Activated CD4-positive, alpha-beta T cell treated with anti-CD3 and anti-CD28 coated beads for 24 hours (primary cell): ENCODE results near the gene SIDT2.
"Not testable (repeated sequence)": the region's sequence is repeated elsewhere in the genome, so short reads cannot be mapped to it uniquely, and the experiment has no call there.

ENCODE experiments used
- DNase-seq, 2 donors: peaks; one replicate each; pipeline ENCODE4 v3.0.0-alpha.2; 2020; ENCODE audit warnings: low read depth in 2 of 2

The SIDT2 gene

DNA sequence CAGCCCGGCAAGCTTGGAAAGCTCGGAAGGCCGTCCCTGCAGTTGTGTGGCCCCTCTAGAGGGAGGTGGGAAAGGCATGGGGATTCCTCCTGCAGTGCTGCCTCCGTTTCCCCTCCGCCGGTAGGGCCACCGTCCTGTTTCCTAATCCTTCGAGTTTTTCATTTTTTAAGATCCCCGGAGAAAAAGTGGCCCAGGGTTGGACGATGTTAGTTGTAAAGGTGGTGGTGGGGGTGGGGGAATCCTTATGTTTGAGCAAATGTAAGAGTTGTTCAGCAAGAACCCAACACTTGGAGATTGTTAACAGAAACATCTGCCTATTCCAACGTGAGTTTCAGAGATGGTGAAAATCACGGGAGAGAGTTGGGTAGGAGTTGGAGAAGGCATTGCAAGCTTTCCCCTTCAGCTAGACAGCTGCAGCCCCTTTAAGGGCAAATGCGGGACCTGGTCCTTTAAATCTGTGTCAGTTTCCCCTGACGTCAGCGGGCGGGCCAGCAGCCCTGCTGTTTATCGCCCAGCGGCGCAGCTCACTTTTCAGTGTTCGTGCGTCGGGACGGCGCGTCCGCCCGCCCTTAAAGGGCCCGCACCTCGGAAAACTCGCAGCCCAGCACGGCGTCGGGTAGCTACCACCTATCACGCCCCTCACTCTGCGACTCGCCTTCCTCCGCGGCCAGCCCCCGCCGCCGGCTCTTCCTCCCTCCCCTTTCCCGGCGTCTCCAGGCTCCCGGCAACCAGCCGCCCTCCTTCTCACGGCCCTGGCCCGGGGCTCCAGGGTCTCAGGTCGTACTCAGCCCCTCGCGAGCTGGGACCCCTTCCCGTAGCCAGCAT lies at the start of gene SIDT2:
Gene SIDT2, plus strand, starts transcription at position 534 of the 825 bp plus-strand sequence. CDS start 521 bp downstream, outside the sequence.
- DNase-seq = peak; percentile 75 to 85

DNA sequence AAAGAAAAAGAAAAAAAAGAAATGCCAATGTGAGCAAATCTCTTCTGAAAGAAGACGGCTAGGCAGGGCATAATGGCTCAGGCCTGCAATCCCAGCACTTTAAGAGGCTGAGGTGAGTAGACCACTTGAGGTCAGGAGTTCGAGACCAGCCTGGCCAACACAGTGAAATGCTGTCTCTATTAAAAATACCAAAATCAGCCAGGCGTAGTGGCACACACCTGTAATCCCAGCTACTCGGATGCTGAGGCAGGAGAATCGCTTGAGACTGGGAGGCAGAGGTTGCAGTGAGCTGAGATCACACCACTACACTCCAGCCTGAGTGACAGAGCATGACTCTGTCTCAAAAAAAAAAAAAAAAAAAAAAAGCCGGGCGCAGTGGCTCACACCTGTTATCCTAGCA lies 48.1 kb upstream of the SIDT2 start:
- not testable (repeated sequence) for DNase-seq

DNA sequence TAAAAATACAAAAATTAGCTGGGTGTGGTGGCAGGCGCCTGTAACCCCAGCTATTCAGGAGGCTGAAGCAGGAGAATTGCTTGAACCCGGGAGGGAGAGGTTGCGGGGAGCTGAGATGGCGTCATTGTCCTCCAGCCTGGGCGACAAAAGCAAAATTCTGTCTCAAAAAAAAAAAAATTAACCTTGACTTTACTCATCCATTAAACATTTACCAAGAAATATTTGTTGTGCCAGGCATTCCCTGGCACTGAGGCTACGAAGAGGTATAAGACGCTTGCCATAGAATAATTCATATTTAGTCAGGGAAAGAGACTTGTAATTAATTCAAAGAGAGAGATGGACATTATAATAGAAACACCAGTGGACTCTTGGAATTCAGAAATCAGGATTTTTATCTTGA lies 47.7 kb upstream of the SIDT2 start:
- no peak for DNase-seq

DNA sequence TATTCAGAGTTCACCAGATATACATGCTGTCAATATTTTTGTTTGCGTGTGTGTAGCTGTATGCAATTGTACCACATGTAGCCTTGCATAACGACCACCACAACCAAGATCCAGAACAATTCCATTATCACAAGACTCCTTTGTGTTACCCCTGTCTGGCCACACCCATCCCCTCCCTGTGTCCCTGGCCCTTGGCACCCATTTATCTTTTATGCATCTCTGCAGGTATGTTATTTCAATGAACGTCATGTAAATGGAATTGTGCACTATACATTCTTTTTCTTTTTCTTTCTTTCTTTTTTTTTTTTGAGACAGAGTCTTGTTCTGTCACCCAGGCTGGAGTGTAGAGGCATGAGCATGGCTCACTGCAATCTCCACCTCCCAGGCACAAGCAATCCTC lies 44.1 kb upstream of the SIDT2 start:
- no peak for DNase-seq

DNA sequence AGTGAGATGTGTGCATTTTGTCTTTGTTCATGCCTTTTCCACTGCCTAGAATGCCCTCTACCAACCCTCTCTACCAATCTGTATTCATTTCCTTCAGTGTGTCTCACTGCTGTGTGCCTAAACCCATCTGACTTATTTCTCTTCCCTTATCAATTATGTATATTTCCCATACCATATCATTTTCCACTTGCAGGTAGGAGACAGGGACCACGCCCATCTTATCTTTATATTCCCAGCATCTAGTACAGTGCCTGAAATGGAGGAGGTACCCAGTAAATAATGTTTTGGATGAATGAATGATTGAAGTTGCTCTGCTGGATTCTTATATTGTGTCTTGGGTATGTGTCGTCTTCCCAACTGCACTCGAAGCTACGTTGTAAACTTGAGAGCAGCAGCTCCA lies 43.6 kb upstream of the SIDT2 start:
- DNase-seq = not testable (repeated sequence)

DNA sequence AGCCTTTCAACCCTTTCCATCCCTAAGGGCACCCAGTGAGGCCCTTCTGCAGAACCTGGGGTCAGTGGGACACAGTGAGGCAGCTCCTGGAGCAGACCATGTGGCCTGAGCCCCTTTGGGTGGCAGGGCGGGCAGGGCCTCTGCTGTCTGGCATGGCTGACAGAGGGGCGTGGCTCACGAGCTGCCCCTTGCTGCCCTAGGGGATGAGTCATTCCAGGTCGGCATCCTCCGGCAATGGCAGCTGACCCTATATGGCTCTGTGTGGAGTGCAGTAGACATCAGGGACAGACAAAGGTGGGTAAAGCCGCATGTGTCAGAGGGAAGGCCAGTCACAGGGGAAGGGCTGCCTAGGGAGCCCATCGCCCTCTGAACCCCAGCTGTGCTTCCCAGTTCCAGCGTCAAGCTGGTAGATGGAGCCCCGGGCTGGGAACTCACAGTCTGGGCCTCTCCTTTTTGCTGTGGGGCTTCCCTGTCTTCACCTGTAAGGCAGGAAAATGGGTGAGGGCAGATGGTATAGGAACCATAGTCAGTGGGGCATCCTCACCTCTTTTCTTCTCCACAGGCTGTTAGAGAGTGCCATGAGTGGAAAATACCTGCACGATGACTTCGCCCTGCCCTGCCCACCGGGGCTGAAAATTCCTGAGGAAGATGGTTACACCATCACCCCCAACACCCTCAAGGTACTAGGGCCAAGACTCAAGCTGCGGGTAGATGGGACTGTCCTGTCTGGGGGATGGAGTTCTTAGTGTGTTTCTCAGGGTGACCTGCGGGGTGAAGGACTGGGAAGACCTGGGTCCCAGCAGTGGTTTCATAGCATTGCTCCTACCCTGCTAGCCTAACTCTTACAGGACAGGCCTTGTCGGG lies 41.1 kb upstream of the SIDT2 start:
- not testable (repeated sequence) for DNase-seq

DNA sequence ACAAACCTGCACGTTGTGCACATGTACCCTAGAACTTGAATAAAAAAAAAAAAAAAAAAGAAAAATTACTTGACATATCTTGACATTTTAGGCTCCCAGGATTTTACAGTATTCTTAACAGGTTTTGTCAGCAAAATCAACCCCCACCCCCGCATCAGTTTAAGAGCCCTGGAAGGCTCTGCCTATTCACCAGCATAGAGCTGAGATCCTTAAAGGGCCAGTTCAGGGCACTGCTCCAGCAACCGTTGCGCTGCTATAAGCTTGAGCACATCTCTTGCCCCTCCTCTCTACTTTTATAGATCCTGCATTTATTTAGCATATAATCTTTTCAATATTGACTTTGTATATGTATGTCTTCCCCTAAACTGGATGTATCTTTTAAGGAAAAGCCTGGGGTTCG lies 35.2 kb upstream of the SIDT2 start:
- peak in 1 of 2 donors; percentile 14 for DNase-seq

DNA sequence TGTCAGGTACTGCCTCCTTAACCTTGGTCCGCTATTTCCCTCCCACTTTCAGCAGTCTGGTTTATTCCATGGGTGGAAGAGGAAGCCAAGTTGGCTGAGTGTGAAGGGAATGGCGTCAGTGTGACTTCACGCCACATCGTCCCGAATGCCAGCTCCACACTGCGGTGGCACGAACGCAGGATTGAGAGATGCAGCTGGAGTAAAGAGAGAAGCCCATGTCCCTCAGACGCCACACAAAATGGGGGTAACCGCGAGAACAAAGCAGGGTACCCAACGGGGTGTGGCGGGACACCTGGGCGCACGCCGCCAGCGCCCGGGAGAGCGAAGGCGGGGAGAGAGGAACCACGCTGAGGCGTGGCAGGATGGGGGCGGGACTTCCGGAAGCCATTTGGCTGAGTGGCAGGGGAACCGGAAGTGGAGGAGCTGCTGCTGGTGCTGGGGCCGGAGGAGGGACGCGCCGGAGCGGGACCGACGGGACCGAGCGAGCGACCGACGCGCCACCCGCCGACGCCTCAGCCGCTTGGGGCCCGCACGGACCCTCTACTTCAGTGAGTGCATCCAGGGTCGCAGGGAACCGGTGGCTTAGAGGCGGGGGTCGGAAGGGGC lies 34.6 kb upstream of the SIDT2 start, which contains the start of gene PAFAH1B2:
Gene PAFAH1B2, plus strand, starts transcription at position 417 of the 606 bp plus-strand sequence. CDS start 8,161 bp downstream, outside the sequence.
- DNase-seq = peak; percentile 96

DNA sequence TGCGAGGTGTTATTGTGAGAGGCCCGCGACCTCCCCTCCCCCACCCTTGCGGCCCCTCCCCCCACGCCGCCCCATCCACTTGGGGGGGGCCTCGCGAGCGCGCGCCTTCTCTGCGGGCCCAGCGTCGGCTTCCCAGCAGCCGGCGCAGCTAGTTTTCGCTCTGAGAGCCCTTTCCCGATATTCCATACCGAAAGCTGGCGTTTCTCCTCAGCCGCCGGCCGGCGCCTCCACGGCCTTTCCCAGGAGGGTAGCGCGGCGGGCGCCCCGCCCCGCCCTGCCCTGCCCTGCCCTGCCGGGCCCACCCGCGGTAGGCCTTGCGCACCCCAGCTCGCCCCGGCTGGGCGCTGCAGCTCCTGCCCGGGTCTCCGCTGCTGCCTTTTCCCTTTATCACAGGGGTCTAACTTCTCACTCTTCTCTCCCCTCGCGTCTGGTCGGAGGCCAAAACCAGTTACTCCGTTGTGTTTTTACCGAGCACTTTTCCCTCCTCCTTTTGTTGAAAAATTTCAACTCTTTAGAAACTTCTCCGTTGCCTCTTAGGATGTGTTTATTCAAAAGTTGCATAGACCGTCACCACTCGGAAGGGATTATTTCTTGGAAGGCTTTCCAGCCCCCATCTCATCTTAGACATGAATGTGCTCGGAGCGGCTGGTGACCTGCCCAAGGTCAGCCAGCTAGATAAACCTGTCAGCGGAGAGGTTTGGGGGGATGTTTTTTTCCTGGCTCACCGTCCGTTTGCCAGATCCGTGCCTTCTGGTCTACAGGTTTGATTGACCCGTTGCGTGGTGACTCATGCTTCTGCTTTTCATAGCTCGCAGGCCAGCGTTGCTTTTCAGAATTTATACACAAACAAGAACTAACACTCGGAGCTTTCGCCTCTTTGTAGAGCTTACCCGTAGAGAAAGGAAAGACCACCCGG lies 33.8 kb upstream of the SIDT2 start:
- peak in 1 of 2 donors; percentile 4 for DNase-seq

DNA sequence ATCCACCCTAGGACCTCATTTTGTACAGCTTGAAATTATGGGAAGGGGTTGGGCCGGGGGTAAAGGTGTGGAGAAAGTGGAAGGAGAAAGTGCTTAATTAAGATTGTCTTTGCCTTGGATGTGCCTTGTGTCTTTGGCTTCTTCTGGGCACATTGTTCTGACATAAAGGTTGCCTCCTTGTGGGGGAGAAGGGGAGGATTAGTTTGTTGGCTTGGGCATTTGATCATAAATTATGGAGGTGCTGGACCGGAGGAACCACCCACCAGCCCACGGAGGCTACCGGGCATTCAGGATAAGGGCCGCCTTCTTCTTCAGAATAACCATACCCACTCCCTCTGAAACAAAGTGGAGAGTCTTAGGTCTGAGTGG lies 33.2 kb upstream of the SIDT2 start:
- DNase-seq = no peak

DNA sequence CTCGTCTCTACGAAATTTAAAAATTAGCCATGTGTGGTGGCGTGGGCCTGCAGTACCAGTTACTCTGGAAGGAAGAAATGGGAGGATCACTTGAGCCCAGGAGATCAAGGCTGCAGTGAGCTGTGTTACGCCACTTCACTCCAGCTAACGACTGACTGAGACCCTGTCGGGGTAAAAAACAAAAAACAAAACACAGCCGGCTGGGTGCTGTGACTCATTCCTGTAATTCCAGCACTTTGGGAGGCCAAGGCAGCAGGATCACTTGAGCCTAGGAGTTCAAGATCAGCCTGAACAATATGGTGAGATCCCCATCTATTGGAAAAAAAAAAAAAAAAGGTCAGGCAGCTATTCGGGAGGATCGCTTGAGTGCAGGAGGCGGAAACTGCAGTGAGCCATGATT lies 32.0 kb upstream of the SIDT2 start:
- no peak for DNase-seq

DNA sequence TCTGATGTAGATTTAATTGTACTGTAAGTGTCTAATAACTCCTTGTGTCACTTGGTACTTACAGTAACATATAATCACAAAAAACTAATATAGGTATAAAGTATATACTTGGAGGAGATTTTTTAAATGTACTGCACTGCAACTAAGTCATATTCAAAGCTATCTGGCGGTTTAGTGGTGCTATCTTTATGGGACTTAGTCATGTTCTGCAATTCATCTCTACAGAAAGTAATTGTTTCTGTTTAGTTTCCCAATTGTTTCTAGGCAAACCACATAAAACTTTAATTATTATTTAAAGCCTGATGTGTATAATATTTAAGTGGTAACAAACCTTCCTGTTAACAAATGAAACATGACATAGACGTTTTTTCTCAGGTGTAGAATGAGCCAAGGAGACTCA lies 26.5 kb upstream of the SIDT2 start:
- no peak for DNase-seq

DNA sequence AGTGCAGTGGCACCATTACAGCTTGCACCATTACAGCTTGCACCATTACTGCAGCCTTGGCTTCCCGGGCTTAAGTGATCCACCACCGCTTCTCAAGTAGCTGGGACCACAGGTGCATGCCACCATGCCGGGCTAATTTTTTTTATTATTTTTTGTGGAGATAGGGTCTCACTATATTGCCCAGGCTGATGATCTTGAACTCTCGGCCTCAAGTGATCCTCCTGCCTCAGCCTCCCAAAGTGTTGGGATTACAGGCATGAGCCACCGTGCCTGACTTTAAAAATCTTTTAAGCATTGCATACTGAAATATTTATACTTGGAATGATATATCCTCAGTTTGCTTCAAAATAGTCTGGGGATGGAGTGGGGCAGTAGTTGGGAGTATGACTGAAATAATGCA lies 24.1 kb upstream of the SIDT2 start:
- DNase-seq = no peak

DNA sequence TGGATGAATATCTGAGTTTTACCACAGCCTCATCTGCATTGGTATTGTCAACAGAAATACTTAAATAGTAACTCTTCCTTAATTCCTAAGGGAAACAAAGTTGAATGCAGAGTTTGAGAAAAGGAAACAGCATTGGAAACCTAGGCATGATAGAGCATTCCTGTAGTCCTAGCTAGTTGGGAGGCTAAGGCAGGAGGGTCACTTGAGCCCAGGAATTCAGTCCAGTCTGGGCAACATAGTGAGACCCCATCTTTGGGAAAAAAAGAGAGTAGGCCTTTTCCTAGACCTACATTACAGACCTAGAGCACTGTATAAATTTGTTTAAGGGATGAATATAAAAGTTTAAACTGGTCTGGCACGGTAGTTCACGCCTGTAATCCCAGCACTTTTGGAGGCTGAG lies 21.0 kb upstream of the SIDT2 start:
- no peak for DNase-seq

DNA sequence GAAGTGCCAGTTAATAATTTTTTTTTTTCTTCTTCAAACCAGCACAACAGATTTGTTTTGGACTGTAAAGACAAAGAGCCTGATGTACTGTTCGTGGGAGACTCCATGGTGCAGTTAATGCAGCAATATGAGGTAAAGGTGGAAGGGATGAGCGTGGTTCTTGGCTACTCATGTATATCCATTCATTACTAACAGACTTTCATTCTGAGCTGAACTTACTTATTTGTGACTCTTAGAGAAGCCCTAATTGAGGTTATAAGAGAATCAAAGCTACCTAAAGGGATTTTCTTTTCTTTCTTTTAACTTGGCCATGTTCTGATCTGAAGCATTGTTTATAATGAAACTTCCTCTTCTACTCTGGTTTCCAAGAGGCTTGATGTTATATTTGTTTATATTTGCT lies 18.7 kb upstream of the SIDT2 start:
- no peak for DNase-seq

DNA sequence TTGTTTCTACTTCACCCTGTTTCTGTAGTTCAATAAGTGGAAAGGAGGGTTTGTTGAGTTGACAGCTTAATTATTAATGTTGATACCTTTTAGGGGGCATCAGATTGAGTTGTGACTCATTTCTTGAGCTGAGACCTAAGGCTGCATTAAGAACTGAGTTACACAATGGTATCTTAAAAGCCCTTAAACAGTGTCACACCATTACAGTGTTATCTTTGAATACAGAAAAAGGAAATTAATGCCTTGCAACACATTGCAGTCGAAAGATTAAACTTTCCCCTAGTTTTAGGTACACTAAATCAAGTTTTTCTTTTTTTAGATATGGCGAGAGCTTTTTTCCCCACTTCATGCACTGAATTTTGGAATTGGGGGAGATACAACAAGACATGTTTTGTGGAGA lies 17.7 kb upstream of the SIDT2 start:
- DNase-seq = no peak

DNA sequence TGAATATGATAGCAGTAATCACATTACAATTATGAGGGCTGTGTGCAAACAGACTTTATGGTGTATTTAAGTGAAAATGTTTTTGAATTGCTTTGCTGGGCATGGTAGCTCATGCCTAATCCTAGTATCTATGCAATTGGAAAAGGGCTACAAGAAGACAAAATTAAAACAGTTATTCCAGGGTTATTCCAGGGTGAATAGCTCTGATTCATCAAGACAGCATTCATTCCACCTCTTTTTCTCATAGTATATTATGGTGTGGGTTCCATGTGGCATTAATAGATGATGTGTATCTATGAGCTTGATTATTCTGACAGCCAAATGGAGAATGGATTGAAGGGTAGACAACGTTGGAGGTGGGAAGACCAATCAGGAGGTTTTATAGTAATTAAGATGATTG lies 12.1 kb upstream of the SIDT2 start:
- no peak for DNase-seq

DNA sequence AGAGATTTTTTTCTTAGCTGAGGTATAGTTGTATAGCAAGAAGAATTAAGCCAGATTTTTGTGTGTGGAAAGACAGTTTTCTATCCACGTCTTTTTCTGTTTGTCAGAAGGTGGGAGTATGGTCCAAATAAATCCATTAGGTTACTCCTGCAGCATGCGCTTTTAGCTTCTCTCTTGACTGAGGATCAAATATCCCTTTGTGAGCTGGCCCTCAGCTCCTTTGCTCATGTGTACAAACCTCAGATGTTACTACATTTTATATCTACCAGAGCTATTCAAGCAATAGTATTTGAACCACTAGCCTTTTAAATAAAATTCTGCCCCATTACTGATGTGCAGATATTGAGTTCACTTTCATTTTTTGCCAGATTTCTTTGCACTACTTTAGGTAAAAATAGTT lies 8.8 kb upstream of the SIDT2 start:
- no peak for DNase-seq

DNA sequence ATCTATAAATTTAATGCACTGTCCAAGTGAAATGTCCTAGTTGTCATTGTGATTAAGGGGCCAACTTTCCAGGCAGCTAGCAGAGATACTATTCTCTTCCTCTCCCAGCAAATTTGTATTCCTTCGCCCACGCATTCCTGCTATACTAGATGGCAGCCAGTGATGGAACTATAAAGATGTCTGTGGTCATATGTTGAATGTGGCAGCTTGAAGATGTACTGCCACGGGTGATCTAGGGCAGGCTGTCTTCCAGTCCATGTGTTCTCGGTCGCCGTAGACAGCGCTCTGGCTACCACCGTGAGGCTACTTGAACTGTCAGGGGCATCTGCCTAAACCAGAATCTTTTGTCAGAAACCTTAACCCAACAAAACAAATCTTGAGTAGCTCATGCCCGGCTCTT lies 8.3 kb upstream of the SIDT2 start:
- no peak for DNase-seq

DNA sequence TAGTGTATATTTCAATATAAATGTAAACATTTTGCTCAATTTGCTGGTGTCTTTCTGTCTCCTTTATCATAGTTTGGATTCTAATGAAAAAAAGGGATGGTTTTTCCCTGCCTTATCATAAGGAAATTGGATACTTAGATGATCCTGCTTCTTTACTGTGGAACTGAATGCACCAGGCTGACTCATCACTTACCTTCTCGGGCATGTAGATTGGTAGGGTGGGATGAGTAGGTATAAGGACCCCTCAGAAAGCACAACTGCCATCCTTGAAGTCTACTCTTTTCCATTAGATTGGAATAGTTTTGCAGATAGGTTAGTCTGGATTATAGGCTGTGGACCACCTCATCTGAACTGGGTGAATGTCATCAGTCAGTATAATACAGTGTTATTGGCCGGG lies 7.5 kb upstream of the SIDT2 start:
- no peak for DNase-seq

DNA sequence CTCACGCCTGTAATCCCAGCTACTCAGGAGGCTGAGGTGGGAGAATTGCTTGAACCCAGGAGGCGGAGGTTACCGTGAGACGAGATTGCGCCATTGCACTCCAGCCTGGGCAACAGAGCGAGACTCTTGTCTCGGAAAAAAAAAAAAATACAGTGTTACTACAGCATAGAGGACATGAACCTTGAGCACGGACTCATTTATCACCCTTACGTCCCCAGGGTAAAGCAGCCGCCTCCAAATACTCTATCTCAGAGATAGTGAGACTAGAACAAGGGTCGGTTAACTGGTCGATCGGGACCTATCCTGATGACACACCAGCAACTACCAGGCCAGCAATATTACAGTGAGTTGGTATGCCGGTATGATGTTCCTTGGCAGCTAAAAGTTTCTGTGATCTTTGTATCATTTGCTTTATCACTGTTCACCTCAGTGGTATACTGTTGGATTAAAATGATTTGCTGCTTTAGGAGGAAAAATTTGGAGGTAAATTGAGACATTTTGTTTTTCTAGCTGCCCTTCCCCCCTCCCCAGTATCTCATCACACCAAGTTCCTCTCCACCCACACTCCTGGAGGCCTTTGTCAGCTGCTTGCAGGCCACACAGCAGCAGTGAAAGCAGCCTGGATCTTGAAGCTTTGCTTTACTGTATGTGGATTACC lies 7.0 kb upstream of the SIDT2 start:
- no peak for DNase-seq
